Islet precursor cell (in vitro differentiated cells): Measurements from ENCODE around the gene MRC1.

Experiments
- DNase-seq: peaks from one replicate; pipeline ENCODE4 v3.0.0-alpha.2; 2018

The MRC1 gene

GRCh38 chr10:17795813-17796594, 13.1 kb upstream of the MRC1 start:
- no peak for DNase-seq

GRCh38 chr10:17801507-17801906, 7.6 kb upstream of the MRC1 start:
- no peak for DNase-seq

- no peak for DNase-seq
Measured at GRCh38 chr10:17802350-17802749, 6.8 kb upstream of the MRC1 start.

GRCh38 chr10:17802976-17803375, 6.2 kb upstream of the MRC1 start:
- DNase-seq = no peak

GRCh38 chr10:17805330-17805729, 3.8 kb upstream of the MRC1 start:
- DNase-seq = no peak

GRCh38 chr10:17805921-17806577, 3.1 kb upstream of the MRC1 start:
- DNase-seq = peak; percentile 63

- no peak for DNase-seq
Measured at GRCh38 chr10:17811146-17811865, 2.2 kb downstream of the MRC1 start.

- DNase-seq = no peak
Measured at GRCh38 chr10:17814973-17815372, 5.8 kb downstream of the MRC1 start.

- DNase-seq = no peak
Measured at GRCh38 chr10:17816199-17816598, 7.1 kb downstream of the MRC1 start.

GRCh38 chr10:17817316-17817715, 8.2 kb downstream of the MRC1 start:
- DNase-seq = no peak

- no peak for DNase-seq
Measured at GRCh38 chr10:17817790-17818189, 8.6 kb downstream of the MRC1 start.

- DNase-seq = no peak
Measured at GRCh38 chr10:17819836-17820235, 10.7 kb downstream of the MRC1 start.

GRCh38 chr10:17820943-17821342, 11.8 kb downstream of the MRC1 start:
- DNase-seq = no peak

GRCh38 chr10:17821893-17822292, 12.7 kb downstream of the MRC1 start:
- no peak for DNase-seq

GRCh38 chr10:17831341-17831740, 22.2 kb downstream of the MRC1 start:
- DNase-seq = no peak

GRCh38 chr10:17831896-17832295, 22.7 kb downstream of the MRC1 start:
- no peak for DNase-seq

GRCh38 chr10:17833656-17834055, 24.5 kb downstream of the MRC1 start:
- DNase-seq = no peak

GRCh38 chr10:17835688-17836087, 26.5 kb downstream of the MRC1 start:
- peak; percentile 98 for DNase-seq

- peak; percentile 91 for DNase-seq
Measured at GRCh38 chr10:17836942-17837341, 27.8 kb downstream of the MRC1 start.

- DNase-seq = no peak
Measured at GRCh38 chr10:17838080-17838648, 29.0 kb downstream of the MRC1 start.

GRCh38 chr10:17841050-17841449, 31.9 kb downstream of the MRC1 start:
- DNase-seq = no peak

- DNase-seq = no peak
Measured at GRCh38 chr10:17842641-17843040, 33.5 kb downstream of the MRC1 start.

- no peak for DNase-seq
Measured at GRCh38 chr10:17847585-17848296, 38.6 kb downstream of the MRC1 start.
